ENCODE data around the gene KCNG3.

The KCNG3 gene

DNA sequence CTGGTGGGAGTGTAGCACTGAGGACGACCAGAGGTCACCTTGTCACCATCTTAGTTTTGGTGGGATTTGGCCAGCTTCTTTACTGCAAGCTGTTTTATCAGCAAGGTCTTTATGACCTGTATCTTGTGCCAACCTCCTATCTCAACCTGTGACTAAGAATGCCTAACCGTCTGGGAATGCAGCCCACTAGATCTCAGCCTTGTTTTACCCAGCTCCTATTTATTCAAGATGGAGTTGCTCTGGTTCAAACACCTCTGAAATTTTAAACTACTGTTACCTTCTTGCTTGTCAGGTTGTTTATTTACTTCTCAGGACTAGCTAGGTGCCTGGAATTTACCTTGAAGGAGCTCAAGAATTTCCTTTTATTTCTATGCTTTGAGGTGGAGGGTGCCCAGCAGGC lies 9.5 kb upstream of the KCNG3 start:
- no peaks in the 10 kb centered on the region for H3K9me3 ChIP-seq (ENCODE audit: low read length)
- H3K27me3 ChIP-seq (ENCODE audit: insufficient read depth, low read length) = no peaks in the 10 kb centered on the region
- no peak overlapping the region for H2AFZ ChIP-seq (ENCODE audit: low read depth, low read length)
- no peak overlapping the region for H3K4me3 ChIP-seq (ENCODE audit: low read length)
- H3K4me1 ChIP-seq (ENCODE audit: insufficient read depth, low read length) = no peaks in the 10 kb centered on the region
- H3K36me3 ChIP-seq (ENCODE audit: insufficient read depth, low read length) = no peaks in the 10 kb centered on the region

DNA sequence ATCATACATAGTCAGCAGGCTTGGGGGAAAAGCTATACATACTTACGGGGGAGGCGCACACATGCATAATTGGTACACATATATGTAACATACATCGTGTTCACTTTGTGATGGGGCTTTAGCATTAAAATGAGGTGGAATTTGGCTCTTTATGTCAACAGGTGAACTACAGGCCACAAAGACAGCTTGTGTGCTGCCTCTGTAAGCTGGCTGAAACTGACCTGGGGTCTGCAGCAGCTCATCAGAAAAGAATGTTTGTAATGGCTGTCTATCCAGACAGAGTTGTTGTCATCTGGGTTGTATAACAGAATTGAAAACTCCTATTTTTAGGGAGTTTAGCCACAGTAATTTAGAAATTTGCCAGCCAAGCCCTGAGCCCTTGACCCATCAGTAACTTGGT lies 4.7 kb upstream of the KCNG3 start:
- Histone ChIP-seq H3K27me3 (ENCODE audit: insufficient read depth, low read length) (peaks cover 6% of the 10 kb centered on the region), H3K9me3 (ENCODE audit: low read length) (no peaks in the 10 kb centered on the region), H3K36me3 (ENCODE audit: insufficient read depth, low read length) (no peaks in the 10 kb centered on the region), H3K4me1 (ENCODE audit: insufficient read depth, low read length) (peaks cover 8% of the 10 kb centered on the region), H2AFZ (ENCODE audit: low read depth, low read length) (no peak overlapping the region), H3K4me3 (ENCODE audit: low read length) (no peak overlapping the region)

DNA sequence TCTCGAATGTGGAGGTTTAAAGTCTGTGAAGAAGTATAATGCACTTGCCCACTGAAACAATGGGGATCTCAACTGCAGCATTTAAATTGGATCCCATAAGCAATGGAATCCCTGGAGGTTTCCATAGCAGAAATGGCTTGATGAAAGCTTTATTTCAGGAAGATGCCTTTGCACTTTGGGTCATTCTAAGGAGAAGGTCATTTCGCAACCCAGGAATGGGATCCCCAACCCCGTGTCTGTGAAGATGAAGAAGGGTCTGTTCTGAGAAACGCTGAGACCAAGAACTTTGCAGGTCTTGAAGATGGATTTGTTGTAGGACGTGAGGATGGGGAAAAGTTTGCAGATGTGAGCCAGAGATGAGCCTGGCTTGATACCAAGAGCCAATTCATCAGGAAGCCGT lies 1.8 kb upstream of the KCNG3 start:
- Histone ChIP-seq H3K4me1 (ENCODE audit: insufficient read depth, low read length) (peaks cover 8% of the 10 kb centered on the region), H3K4me3 (ENCODE audit: low read length) (no peak overlapping the region), H3K9me3 (ENCODE audit: low read length) (peaks cover 6% of the 10 kb centered on the region), H3K36me3 (ENCODE audit: insufficient read depth, low read length) (no peaks in the 10 kb centered on the region), H2AFZ (ENCODE audit: low read depth, low read length) (peak overlapping the region; percentile 99), H3K27me3 (ENCODE audit: insufficient read depth, low read length) (peaks cover 34% of the 10 kb centered on the region)

DNA sequence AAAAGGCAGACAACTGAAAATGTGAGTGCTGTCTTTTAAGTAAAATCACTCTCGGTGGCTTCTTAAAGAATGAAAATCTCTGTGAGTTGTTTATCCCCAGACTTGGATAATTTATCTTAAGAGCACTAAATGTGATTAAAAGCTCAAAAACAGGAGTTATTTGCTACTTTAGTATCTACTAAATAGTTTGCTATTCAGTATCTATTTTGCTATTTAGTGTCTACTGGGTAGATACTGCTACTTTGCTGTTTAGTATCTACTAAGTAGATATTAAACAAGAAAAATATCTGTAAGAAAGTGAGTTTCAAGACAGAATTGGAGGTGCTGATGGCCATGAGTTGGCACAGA lies 1.4 kb upstream of the KCNG3 start:
- Histone ChIP-seq H3K4me3 (ENCODE audit: low read length) (peak overlapping the region; percentile 52), H3K27me3 (ENCODE audit: insufficient read depth, low read length) (peaks cover 38% of the 10 kb centered on the region), H2AFZ (ENCODE audit: low read depth, low read length) (peak overlapping the region; percentile 99), H3K4me1 (ENCODE audit: insufficient read depth, low read length) (peaks cover 8% of the 10 kb centered on the region), H3K9me3 (ENCODE audit: low read length) (peaks cover 6% of the 10 kb centered on the region), H3K36me3 (ENCODE audit: insufficient read depth, low read length) (no peaks in the 10 kb centered on the region)

DNA sequence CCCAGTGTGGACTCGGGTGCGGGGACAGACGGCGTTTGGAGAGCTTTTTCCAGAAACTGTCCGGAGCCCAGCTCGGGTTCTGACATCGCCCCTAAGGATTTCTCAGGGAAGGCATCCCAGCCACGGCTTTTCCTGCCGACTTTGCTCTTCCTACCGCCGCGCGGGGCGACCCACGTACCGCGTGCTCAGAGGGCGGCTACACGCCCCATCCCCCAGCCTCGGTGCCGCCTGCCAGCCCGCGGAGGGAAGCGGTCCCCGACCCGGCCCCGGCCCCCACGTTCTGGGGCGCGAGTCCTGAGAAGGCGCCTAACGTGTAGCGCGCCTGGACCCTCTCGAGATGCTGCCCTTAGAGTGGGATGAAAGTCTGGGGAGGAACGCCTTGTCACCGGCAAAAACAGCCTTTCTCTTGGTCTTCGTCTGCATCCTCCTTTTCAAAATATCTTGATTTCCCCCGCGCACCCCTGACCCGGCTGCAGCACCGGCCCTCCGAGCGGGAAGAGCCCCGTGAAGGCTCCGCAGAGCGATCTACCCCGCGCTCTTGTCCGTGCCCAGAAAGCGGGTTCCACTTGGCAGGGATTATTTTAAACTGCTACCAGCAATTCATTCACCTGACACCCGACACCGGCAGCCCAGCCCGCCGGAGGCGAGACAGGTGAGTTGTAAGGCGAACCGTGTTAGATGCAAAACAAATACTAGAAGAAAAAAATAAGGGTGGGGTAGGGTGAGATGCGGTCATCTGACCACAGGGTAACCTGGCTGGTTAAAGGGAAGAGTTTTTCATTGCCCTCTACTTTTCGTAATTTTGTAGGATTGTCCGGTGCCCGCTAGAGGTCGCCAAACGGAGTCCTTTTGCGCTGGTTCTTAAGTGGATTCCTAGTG lies 812 bp upstream of the KCNG3 start:
- Histone ChIP-seq H3K36me3 (ENCODE audit: insufficient read depth, low read length) (no peaks in the 10 kb centered on the region), H3K4me1 (ENCODE audit: insufficient read depth, low read length) (peaks cover 8% of the 10 kb centered on the region), H3K4me3 (ENCODE audit: low read length) (peak overlapping the region; percentile 52), H3K9me3 (ENCODE audit: low read length) (peaks cover 6% of the 10 kb centered on the region), H2AFZ (ENCODE audit: low read depth, low read length) (peak overlapping the region; percentile 99), H3K27me3 (ENCODE audit: insufficient read depth, low read length) (peaks cover 44% of the 10 kb centered on the region)

DNA sequence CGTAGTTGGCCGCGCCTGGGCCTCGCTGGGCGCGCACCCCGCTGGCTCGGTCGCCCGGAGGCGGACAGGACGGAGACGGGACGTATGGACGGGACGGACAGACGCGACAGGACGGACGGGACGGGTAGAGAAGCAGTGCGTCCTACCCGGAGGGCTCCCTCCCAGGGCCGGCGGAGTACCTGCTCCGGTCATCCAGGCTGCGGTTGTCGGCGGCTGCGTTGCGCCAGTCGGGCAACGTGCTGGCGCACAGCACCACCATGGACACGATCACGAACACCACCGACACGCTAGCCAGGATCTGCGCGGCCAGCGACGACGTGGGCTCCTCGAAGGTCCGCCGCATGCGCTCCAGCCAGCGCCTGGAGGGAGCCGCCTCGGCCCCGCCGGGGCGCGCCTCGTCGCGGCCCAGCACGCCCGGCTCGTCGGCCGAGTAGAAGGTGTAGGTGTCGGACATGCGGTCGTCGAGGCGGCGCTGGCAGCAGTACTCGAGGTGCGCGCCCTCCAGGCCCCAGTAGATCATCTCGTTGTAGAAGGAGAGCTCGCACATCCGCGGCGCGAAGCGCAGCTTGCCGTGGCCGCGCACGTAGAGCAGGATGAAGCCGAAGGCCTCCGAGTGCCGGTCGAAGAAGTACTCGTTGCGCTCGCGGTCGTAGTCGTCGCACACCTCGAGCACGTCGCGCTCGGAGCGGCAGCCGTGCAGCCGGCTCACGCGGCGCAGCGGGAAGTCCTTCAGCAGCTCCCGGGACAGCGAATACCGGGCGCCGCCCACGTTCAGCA lies 903 bp downstream of the KCNG3 start:
- H3K9me3 ChIP-seq (ENCODE audit: low read length) = peaks cover 6% of the 10 kb centered on the region
- peak overlapping the region; percentile 99 for H2AFZ ChIP-seq (ENCODE audit: low read depth, low read length)
- no peaks in the 10 kb centered on the region for H3K36me3 ChIP-seq (ENCODE audit: insufficient read depth, low read length)
- peak overlapping the region; percentile 52 for H3K4me3 ChIP-seq (ENCODE audit: low read length)
- peaks cover 8% of the 10 kb centered on the region for H3K4me1 ChIP-seq (ENCODE audit: insufficient read depth, low read length)
- H3K27me3 ChIP-seq (ENCODE audit: insufficient read depth, low read length) = peaks cover 51% of the 10 kb centered on the region

DNA sequence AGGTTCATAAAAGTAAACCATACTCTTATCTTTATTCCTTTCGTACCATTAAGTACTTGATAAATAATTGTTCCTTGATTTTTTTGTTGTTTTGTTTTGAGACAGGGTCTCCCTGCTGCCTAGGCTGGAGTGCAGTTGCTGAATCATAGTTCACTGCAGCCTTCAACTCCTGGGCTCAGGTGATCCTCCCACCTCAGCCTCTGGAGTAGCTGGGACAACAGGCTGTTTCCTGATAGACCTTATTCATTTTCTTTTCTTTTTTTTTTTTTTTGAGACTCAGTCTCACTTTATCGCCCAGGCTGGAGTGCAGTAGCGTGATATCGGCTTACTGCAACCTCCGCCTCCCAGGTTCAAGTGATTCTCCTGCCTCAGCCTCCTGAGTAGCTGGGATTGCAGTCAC lies 5.5 kb downstream of the KCNG3 start:
- peaks cover 46% of the 10 kb centered on the region for H3K27me3 ChIP-seq (ENCODE audit: insufficient read depth, low read length)
- no peaks in the 10 kb centered on the region for H3K36me3 ChIP-seq (ENCODE audit: insufficient read depth, low read length)
- no peak overlapping the region for H3K4me3 ChIP-seq (ENCODE audit: low read length)
- H3K9me3 ChIP-seq (ENCODE audit: low read length) = peaks cover 6% of the 10 kb centered on the region
- H2AFZ ChIP-seq (ENCODE audit: low read depth, low read length) = no peak overlapping the region
- no peaks in the 10 kb centered on the region for H3K4me1 ChIP-seq (ENCODE audit: insufficient read depth, low read length)

DNA sequence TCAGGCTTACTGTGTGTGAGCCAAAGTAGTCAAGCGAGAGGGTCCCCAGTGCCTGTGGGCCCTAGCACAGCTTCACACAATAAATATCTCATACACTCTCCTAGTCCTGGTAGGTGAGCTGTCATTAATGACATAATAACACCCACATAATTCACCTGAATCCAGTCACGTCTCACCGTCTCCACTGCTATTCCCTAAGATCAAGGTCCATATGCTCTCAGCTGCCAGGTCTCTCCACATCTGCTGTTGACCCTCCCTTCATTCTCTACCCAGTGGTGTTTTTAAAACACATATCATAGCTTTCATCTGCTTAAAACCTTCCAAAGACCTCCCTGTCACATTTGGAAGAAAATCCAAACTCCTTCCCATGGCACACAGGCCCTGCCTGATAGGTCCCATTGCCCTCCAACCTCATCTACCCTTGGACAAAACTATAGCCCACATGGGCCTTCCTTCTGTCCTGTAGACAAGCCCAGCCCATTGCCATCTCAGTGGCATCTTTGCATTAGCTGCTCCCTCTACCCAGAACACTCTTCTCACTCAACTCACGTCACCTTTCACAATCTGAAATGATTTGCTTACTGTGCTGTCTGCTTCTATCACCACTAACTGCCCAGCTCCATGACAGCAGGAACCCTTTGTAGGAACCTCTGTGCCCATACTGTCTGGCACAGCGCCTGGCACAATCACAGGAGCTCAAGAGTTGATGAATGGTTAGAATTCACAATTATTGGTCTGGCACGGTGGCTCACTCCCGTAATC lies 7.5 kb downstream of the KCNG3 start:
- Histone ChIP-seq H3K4me1 (ENCODE audit: insufficient read depth, low read length) (no peaks in the 10 kb centered on the region), H3K4me3 (ENCODE audit: low read length) (no peak overlapping the region), H3K27me3 (ENCODE audit: insufficient read depth, low read length) (peaks cover 26% of the 10 kb centered on the region), H2AFZ (ENCODE audit: low read depth, low read length) (no peak overlapping the region), H3K9me3 (ENCODE audit: low read length) (no peaks in the 10 kb centered on the region), H3K36me3 (ENCODE audit: insufficient read depth, low read length) (no peaks in the 10 kb centered on the region)

DNA sequence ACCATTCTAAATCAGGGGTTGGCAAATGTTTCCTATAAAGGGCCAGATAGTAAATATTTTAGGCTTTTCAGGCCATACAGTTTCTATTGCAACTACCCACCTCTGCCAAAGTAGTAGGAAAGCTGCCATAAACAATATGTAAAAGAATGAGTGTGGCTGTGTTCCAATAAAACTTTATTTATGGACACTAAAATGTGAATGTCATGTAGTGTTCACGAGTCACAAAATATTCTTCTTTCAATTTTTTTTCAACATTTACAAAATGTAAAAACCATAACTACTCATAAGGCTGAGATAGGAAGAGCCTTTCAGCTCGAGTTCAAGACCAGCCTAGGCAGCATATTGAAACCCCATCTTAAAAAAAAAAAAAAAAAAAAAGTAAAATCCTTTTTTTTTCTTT lies 13.4 kb downstream of the KCNG3 start:
- no peak overlapping the region for H3K4me3 ChIP-seq (ENCODE audit: low read length)
- H3K27me3 ChIP-seq (ENCODE audit: insufficient read depth, low read length) = peaks cover 2% of the 10 kb centered on the region
- H3K36me3 ChIP-seq (ENCODE audit: insufficient read depth, low read length) = no peaks in the 10 kb centered on the region

DNA sequence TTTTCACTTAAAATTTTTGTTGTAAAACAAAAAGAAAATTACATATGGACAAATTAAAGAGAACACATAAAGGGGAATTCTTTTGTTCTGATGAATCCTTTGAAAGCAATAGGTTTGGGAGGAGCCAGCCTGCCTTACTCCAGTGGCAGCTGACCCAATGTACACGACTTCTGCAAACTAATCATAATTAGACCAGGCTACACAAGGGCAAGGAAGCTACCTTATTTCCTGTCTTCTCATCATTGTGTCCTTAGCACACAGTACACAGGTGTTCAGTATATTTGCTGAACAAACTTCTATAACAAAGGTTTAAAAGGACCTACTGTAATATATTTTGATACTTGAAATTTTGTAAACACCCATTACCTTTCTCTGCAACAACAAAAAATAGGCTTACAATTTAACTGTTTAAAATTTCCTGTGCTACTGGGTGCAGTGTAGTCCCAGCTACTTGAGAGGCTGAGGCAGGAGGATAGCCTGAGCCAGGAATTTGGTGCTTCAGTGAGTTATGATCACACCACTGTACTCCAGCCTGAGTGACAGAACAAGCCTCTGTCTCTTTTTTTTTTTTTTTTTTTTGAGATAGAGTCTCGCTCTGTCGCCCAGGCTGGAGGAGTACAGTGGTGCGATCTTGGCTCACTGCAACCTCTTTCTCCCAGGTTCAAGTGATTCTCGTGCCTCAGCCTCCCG lies 18.9 kb downstream of the KCNG3 start:
- Histone ChIP-seq H2AFZ (ENCODE audit: low read depth, low read length) (no peak overlapping the region), H3K4me3 (ENCODE audit: low read length) (no peak overlapping the region)

More for the DNA sequence above, 13.4 kb downstream of the KCNG3 start:
- no peaks in the 10 kb centered on the region for H3K9me3 ChIP-seq (ENCODE audit: low read length)
- H2AFZ ChIP-seq (ENCODE audit: low read depth, low read length) = no peak overlapping the region
- H3K4me1 ChIP-seq (ENCODE audit: insufficient read depth, low read length) = no peaks in the 10 kb centered on the region

DNA sequence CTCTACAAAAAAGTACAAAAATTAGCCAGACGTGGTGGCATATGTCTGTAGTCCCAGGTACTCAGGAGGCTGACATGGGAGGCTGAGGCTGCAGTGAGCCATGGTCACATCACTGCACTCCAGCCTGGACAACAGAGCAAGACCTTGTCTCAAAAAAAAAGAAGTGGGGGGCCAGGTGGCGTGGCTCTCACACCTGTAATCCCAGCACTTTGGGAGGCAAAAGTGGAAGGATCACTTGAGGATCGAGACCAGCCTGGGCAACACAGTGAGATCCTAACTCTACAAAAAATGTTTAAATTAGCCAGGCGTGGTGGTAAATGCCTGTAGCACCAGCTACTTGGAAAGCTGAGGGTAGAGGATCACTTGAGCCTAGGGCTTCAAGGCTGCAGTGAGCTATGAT lies 23.1 kb downstream of the KCNG3 start:
- Histone ChIP-seq H2AFZ (ENCODE audit: low read depth, low read length) (no peak overlapping the region), H3K4me1 (ENCODE audit: insufficient read depth, low read length) (no peaks in the 10 kb centered on the region), H3K36me3 (ENCODE audit: insufficient read depth, low read length) (no peaks in the 10 kb centered on the region), H3K9me3 (ENCODE audit: low read length) (no peaks in the 10 kb centered on the region), H3K27me3 (ENCODE audit: insufficient read depth, low read length) (peaks cover 2% of the 10 kb centered on the region), H3K4me3 (ENCODE audit: low read length) (no peak overlapping the region)

More for the DNA sequence above, 18.9 kb downstream of the KCNG3 start:
- Histone ChIP-seq H3K27me3 (ENCODE audit: insufficient read depth, low read length) (peaks cover 4% of the 10 kb centered on the region), H3K9me3 (ENCODE audit: low read length) (no peaks in the 10 kb centered on the region), H3K36me3 (ENCODE audit: insufficient read depth, low read length) (no peaks in the 10 kb centered on the region), H3K4me1 (ENCODE audit: insufficient read depth, low read length) (no peaks in the 10 kb centered on the region)

DNA sequence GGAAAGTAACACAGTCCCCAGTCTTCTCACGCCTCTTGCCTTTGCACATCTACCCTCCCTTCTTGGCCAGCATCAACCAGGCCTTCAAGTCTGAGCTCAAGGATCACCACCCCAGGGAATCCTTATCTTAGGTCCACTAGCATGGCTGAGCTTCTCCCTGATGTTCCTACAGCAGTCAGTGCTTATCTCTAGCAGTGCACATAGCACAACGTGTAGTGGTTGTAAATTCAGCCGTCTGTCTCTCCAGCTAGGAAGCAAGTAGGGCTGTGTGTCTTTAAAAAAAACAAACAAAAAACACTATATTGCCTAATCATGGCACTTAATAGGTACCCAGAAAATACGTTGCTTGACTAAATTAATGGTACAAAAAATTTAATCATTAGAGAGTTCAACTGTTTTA lies 29.2 kb downstream of the KCNG3 start:
- H2AFZ ChIP-seq (ENCODE audit: low read depth, low read length) = no peak overlapping the region
- no peaks in the 10 kb centered on the region for H3K36me3 ChIP-seq (ENCODE audit: insufficient read depth, low read length)
- H3K27me3 ChIP-seq (ENCODE audit: insufficient read depth, low read length) = no peaks in the 10 kb centered on the region
- H3K4me1 ChIP-seq (ENCODE audit: insufficient read depth, low read length) = no peaks in the 10 kb centered on the region
- no peaks in the 10 kb centered on the region for H3K9me3 ChIP-seq (ENCODE audit: low read length)
- H3K4me3 ChIP-seq (ENCODE audit: low read length) = no peak overlapping the region

All from neuron (in vitro differentiated cells).